ENCODE measurements around the gene TEX22.

Gene TEX22

GRCh38 chr14:105398044-105398725 lies at the start of gene TEX22:
Gene TEX22 (plus strand): TSS chr14:105398538. CDS start chr14:105399341, 803 bp downstream.
- peak; percentile 63 for DNase-seq (ENCODE audit: low read depth)
- no peak for TF ChIP-seq CTCF (conservative IDR thresholded peaks at IDR 0.05; ENCODE audit: control insufficient read depth, insufficient read depth, low read depth, low read length)
- peak within 1 kb of the TSS; percentile 54 for H3K4me3 ChIP-seq (ENCODE audit: control insufficient read depth, low read depth, low read length)

- no peak for DNase-seq (ENCODE audit: low read depth)
- no peak for TF ChIP-seq CTCF (conservative IDR thresholded peaks at IDR 0.05; ENCODE audit: control insufficient read depth, insufficient read depth, low read depth, low read length)
- no peak overlapping the region for H3K4me3 ChIP-seq (ENCODE audit: control insufficient read depth, low read depth, low read length)
Observed at GRCh38 chr14:105348945-105349699, 49.2 kb upstream of the TEX22 start.

GRCh38 chr14:105349992-105350391 lies 48.3 kb upstream of the TEX22 start:
- DNase-seq (ENCODE audit: low read depth) = no peak
- no peak for TF ChIP-seq CTCF (conservative IDR thresholded peaks at IDR 0.05; ENCODE audit: control insufficient read depth, insufficient read depth, low read depth, low read length)
- no peak overlapping the region for H3K4me3 ChIP-seq (ENCODE audit: control insufficient read depth, low read depth, low read length)

GRCh38 chr14:105350450-105351244 lies 47.7 kb upstream of the TEX22 start:
- TF ChIP-seq CTCF (conservative IDR thresholded peaks at IDR 0.05; ENCODE audit: control insufficient read depth, insufficient read depth, low read depth, low read length) = no peak
- no peak for DNase-seq (ENCODE audit: low read depth)
- no peak overlapping the region for H3K4me3 ChIP-seq (ENCODE audit: control insufficient read depth, low read depth, low read length)

- H3K4me3 ChIP-seq (ENCODE audit: control insufficient read depth, low read depth, low read length) = no peak overlapping the region
- no peak for TF ChIP-seq CTCF (conservative IDR thresholded peaks at IDR 0.05; ENCODE audit: control insufficient read depth, insufficient read depth, low read depth, low read length)
- no peak for DNase-seq (ENCODE audit: low read depth)
Observed at GRCh38 chr14:105351410-105351809, 46.9 kb upstream of the TEX22 start.

GRCh38 chr14:105351920-105352851 lies 46.2 kb upstream of the TEX22 start:
- peak; percentile 85 for DNase-seq (ENCODE audit: low read depth)
- H3K4me3 ChIP-seq (ENCODE audit: control insufficient read depth, low read depth, low read length) = no peak overlapping the region
- TF ChIP-seq CTCF (conservative IDR thresholded peaks at IDR 0.05; ENCODE audit: control insufficient read depth, insufficient read depth, low read depth, low read length) = peak; percentile 89

Measured in fibroblast of mammary gland (primary cell).